Neural progenitor cell (in vitro differentiated cells): ENCODE results near the gene DDX10. TPM values are rescaled to one million over a fixed set of nuclear protein-coding genes. Genes with fewer than 3 reads are reported as not detected.

Source experiments
- DNase-seq: peaks from one replicate; pipeline ENCODE4 v3.0.0-alpha.2; 2016; ENCODE audit warnings: low spot score
- H2AFZ ChIP-seq: fragments of 200-600 bp; sonication (generic); replicated peaks from 2 replicates; pipeline ENCODE4 v1.6.1; 2016; ENCODE audit warnings: antibody characterized with exemption
- H3F3A ChIP-seq: fragments of 200-600 bp; sonication (generic); 2 replicates; pipeline ENCODE4 v1.6.1; 2016; ENCODE audit warnings: antibody characterized with exemption, low read depth
- H3K27ac ChIP-seq: fragments of 200-600 bp; sonication (generic); 2 replicates; pipeline ENCODE4 v1.5.1; 2016; ENCODE audit warnings: mild to moderate bottlenecking
- H3K27me3 ChIP-seq: fragments of 200-600 bp; sonication (generic); 2 replicates; pipeline ENCODE4 v1.6.1; 2016; ENCODE audit warnings: mild to moderate bottlenecking, moderate library complexity
- H3K36me3 ChIP-seq: fragments of 200-600 bp; sonication (generic); 2 replicates; pipeline ENCODE4 v1.5.1; 2016
- H3K4me1 ChIP-seq: fragments of 200-600 bp; sonication (generic); 2 replicates; pipeline ENCODE4 v1.6.1; 2016; ENCODE audit warnings: mixed run types
- H3K4me2 ChIP-seq: fragments of 200-600 bp; sonication (generic); 2 replicates; pipeline ENCODE4 v1.6.1; 2016
- H3K4me3 ChIP-seq: fragments of 200-600 bp; sonication (generic); 2 replicates; pipeline ENCODE4 v1.5.1; 2016
- H3K79me2 ChIP-seq: fragments of 200-600 bp; sonication (generic); 2 replicates; pipeline ENCODE4 v1.6.1; 2016; ENCODE audit warnings: low read depth
- H3K9ac ChIP-seq: fragments of 200-600 bp; sonication (generic); 2 replicates; pipeline ENCODE4 v1.6.1; 2016
- H3K9me3 ChIP-seq: fragments of 200-600 bp; sonication (generic); 2 replicates; pipeline ENCODE4 v1.5.1; 2016; ENCODE audit warnings: low read depth
- H4K20me1 ChIP-seq: fragments of 200-600 bp; sonication (generic); 2 replicates; pipeline ENCODE4 v1.6.1; 2016; ENCODE audit warnings: low read depth
- H3K27ac Mint-ChIP-seq: 3 replicates; pipeline ENCODE4 v1.8.0; 2021; ENCODE audit warnings: mixed read lengths
- H3K27me3 Mint-ChIP-seq: 2 replicates; pipeline ENCODE4 v1.8.0; 2022; ENCODE audit warnings: low read depth, mild to moderate bottlenecking, inconsistent platforms, moderate library complexity, mixed read lengths; ENCODE audit not compliant: insufficient read depth
- H3K36me3 Mint-ChIP-seq: 3 replicates; pipeline ENCODE4 v1.8.0; 2021; ENCODE audit warnings: mixed read lengths
- H3K4me1 Mint-ChIP-seq: 3 replicates; pipeline ENCODE4 v1.8.0; 2021; ENCODE audit warnings: mixed read lengths
- H3K4me3 Mint-ChIP-seq: 3 replicates; pipeline ENCODE4 v1.8.0; 2021; ENCODE audit warnings: mild to moderate bottlenecking, moderate library complexity, mixed read lengths
- H3K9me3 Mint-ChIP-seq: 3 replicates; pipeline ENCODE4 v1.8.0; 2020; ENCODE audit warnings: mixed read lengths
- EZH2 ChIP-seq: fragments of 200-600 bp; sonication (generic); IDR thresholded peaks from 2 replicates; pipeline ENCODE4 v1.6.1; 2017; ENCODE audit warnings: antibody characterized with exemption, mild to moderate bottlenecking, moderate library complexity
- EZH2phosphoT487 ChIP-seq: fragments of 200-600 bp; sonication (generic); IDR thresholded peaks from 2 replicates; pipeline ENCODE4 v1.6.1; 2017; ENCODE audit warnings: antibody characterized with exemption
- total RNA-seq: library from RNA; depleted of rRNA; stranded (reverse); fragments of >200 nt; gene quantifications from 2 replicates; pipeline ENCODE4 v1.2.3, GENCODE V29; 2015; ENCODE audit warnings: low replicate concordance
- TF ChIP-seq, protein P1 (sequence below): fragments of 200-600 bp; sonication (generic); IDR thresholded peaks from 2 replicates; pipeline ENCODE4 v1.5.1; 2017; ENCODE audit warnings: antibody characterized with exemption, mild to moderate bottlenecking

DDX10 gene
- total RNA-seq, 1 donor from 2014 or later: 34.1 TPM

DNA sequence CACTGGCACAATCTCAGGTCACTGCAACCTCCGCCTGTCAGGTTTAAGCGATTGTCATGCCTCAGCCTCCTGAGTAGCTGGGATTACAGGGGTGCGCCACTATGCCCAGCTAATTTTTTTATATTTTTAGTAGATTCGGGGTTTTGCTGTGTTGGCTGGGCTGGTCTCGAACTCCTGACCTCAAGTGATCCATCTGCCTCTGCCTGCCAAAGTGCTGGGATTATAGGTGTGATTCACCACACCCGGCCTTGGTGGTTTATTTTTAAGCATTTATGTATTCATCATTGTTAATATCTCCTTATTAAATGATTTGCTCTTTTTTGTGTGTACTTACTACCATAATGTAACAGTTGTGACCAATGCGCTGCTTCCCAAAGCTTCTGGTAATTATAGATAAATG, 171.7 kb downstream of the DDX10 start:
- no peaks in the 10 kb centered on the region for H3K4me1 ChIP-seq
- H3K27ac Mint-ChIP-seq: no peak overlapping the region
- no peak overlapping the region for H3K27ac ChIP-seq
- H4K20me1 ChIP-seq: no peaks in the 10 kb centered on the region
- no peaks in the 10 kb centered on the region for H3F3A ChIP-seq
- H3K36me3 Mint-ChIP-seq: no peaks in the 10 kb centered on the region
- no peak for DNase-seq
- H3K4me3 ChIP-seq: no peak overlapping the region
- no peak overlapping the region for H3K4me3 Mint-ChIP-seq
- no peak overlapping the region for H3K4me2 ChIP-seq
- no peak for TF ChIP-seq EZH2
- TF ChIP-seq EZH2phosphoT487: no peak
- TF ChIP-seq, protein P1, sequence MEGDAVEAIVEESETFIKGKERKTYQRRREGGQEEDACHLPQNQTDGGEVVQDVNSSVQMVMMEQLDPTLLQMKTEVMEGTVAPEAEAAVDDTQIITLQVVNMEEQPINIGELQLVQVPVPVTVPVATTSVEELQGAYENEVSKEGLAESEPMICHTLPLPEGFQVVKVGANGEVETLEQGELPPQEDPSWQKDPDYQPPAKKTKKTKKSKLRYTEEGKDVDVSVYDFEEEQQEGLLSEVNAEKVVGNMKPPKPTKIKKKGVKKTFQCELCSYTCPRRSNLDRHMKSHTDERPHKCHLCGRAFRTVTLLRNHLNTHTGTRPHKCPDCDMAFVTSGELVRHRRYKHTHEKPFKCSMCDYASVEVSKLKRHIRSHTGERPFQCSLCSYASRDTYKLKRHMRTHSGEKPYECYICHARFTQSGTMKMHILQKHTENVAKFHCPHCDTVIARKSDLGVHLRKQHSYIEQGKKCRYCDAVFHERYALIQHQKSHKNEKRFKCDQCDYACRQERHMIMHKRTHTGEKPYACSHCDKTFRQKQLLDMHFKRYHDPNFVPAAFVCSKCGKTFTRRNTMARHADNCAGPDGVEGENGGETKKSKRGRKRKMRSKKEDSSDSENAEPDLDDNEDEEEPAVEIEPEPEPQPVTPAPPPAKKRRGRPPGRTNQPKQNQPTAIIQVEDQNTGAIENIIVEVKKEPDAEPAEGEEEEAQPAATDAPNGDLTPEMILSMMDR: no peak
- H3K4me1 Mint-ChIP-seq: peaks cover 6% of the 10 kb centered on the region
- no peaks in the 10 kb centered on the region for H3K9me3 Mint-ChIP-seq
- no peaks in the 10 kb centered on the region for H3K79me2 ChIP-seq
- no peaks in the 10 kb centered on the region for H3K36me3 ChIP-seq
- H3K9me3 ChIP-seq: no peaks in the 10 kb centered on the region
- H3K27me3 Mint-ChIP-seq: peaks cover 2% of the 10 kb centered on the region
- H2AFZ ChIP-seq: no peak overlapping the region
- H3K27me3 ChIP-seq: no peaks in the 10 kb centered on the region
- no peak overlapping the region for H3K9ac ChIP-seq

DNA sequence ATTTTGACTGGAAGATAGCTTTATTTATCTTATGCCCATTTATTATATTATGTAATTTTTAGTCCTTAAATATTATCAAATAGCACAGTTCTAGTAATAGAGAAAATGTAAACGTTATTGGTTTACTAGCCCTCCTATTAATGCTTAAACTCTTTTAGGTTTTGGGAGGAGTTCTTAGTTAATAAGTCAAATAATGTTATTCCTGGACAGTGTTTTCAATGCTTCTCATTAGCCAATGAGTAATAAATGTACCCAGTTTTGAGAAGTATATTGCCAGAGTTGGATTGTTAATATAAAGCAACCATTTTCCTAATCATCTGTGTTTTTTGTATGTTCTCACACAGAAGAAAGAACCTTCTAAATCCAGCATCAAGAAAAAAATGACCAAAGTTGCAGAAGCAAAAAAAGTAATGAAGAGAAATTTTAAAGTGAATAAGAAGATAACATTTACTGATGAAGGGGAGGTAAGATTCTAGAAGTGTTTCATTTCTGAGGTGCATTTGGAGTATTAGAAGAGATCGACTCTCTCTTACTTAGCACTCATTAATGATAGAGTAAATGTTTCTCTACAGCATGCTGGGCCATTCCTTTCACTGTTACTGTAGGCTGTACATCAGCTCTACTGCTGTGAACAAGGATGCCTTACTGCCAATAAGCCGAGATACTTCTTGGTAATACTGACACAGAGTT, 173.4 kb downstream of the DDX10 start:
- Histone ChIP-seq H4K20me1 (no peaks in the 10 kb centered on the region), H3K4me3 (no peak overlapping the region), H2AFZ (no peak overlapping the region), H3K4me2 (no peak overlapping the region), H3K4me1 (no peaks in the 10 kb centered on the region), H3K9me3 (no peaks in the 10 kb centered on the region), H3K36me3 (no peaks in the 10 kb centered on the region), H3K9ac (no peak overlapping the region), H3K27me3 (no peaks in the 10 kb centered on the region), H3F3A (no peaks in the 10 kb centered on the region), H3K79me2 (no peaks in the 10 kb centered on the region), H3K27ac (no peak overlapping the region)
- TF ChIP-seq, protein P1: no peak
- peaks cover 2% of the 10 kb centered on the region for H3K27me3 Mint-ChIP-seq
- H3K36me3 Mint-ChIP-seq: no peaks in the 10 kb centered on the region
- no peak overlapping the region for H3K27ac Mint-ChIP-seq
- no peak for DNase-seq
- peaks cover 6% of the 10 kb centered on the region for H3K4me1 Mint-ChIP-seq
- no peaks in the 10 kb centered on the region for H3K9me3 Mint-ChIP-seq
- no peak overlapping the region for H3K4me3 Mint-ChIP-seq

DNA sequence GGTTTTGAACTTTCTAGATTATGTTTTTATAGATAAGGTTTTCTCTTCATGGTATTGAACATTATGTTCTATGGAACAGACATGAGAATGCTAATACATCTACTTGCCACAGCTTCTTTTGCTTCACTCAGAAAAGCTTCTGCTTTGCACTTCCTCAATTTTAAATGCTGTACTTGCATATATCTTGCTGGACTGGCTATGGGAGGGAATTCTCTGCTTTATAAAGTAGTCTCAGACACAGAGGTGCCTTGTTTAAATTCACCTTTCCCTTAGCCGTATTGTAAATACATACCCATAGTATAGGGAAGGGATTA, 173.9 kb downstream of the DDX10 start:
- Histone ChIP-seq H3K27ac (no peak overlapping the region), H3K9me3 (no peaks in the 10 kb centered on the region), H3K4me1 (no peaks in the 10 kb centered on the region), H3K79me2 (no peaks in the 10 kb centered on the region), H3K9ac (no peak overlapping the region), H2AFZ (no peak overlapping the region), H3F3A (no peaks in the 10 kb centered on the region), H3K4me2 (no peak overlapping the region), H3K36me3 (no peaks in the 10 kb centered on the region), H3K4me3 (no peak overlapping the region), H3K27me3 (no peaks in the 10 kb centered on the region), H4K20me1 (no peaks in the 10 kb centered on the region)
- Mint-ChIP-seq H3K27me3 (peaks cover 2% of the 10 kb centered on the region), H3K4me1 (peaks cover 6% of the 10 kb centered on the region), H3K9me3 (no peaks in the 10 kb centered on the region), H3K27ac (no peak overlapping the region), H3K36me3 (no peaks in the 10 kb centered on the region), H3K4me3 (no peak overlapping the region)
- TF ChIP-seq EZH2: no peak
- TF ChIP-seq EZH2phosphoT487: no peak
- no peak for DNase-seq

DNA sequence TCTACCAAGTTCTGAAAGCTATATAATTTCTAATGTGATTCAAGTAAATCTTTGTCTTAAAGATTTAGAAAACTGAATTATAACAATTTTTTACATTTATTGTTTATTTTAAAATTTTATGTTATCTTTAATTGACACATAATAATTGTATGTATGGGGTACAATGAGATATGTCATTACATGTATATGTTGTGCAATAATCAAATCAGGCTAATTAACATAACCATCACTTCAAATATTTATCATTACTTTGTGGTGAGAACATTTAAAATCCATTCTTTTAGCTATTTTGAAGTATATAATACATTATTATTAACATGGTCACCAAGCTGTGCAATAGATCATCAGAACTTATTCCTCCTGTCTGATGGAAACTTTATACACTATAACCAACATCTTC, 181.1 kb downstream of the DDX10 start:
- Histone ChIP-seq H4K20me1 (no peaks in the 10 kb centered on the region), H3K4me3 (no peak overlapping the region), H3K27me3 (no peaks in the 10 kb centered on the region), H3K4me1 (no peaks in the 10 kb centered on the region), H3K36me3 (no peaks in the 10 kb centered on the region), H2AFZ (no peak overlapping the region), H3K27ac (no peak overlapping the region), H3K9ac (no peak overlapping the region), H3K79me2 (no peaks in the 10 kb centered on the region), H3K4me2 (no peak overlapping the region), H3F3A (no peaks in the 10 kb centered on the region), H3K9me3 (no peaks in the 10 kb centered on the region)
- H3K4me1 Mint-ChIP-seq: no peaks in the 10 kb centered on the region
- no peak overlapping the region for H3K4me3 Mint-ChIP-seq
- TF ChIP-seq EZH2phosphoT487 (no peak), EZH2 (no peak)
- TF ChIP-seq, protein P1: no peak
- no peaks in the 10 kb centered on the region for H3K27me3 Mint-ChIP-seq
- no peaks in the 10 kb centered on the region for H3K9me3 Mint-ChIP-seq
- H3K36me3 Mint-ChIP-seq: no peaks in the 10 kb centered on the region
- H3K27ac Mint-ChIP-seq: no peak overlapping the region
- no peak for DNase-seq
